KBM-7 (cell line): ENCODE measurements around the gene PPP2R2B.
A peak's percentile ranks its signal among the peaks of the same experiment; 100 is the strongest.

Experiments
- DNase-seq: peaks from one replicate; pipeline ENCODE4 v3.0.0-alpha.2; 2015
- in situ Hi-C: fragments of 300-500 bp; cut with MboI; formaldehyde crosslinking; loops from 2 replicates; pipeline ENCODE4 v1.14.3; 2020; ENCODE audit warnings: low sequenced_read_pairs, low pct_unique_long_range_greater_than_20kb, mixed read lengths

The PPP2R2B gene

GRCh38 chr5:146890066-146890465, 11.5 kb upstream of the PPP2R2B start:
- peak; percentile 59 for DNase-seq
- in situ Hi-C loops = no loop called here

GRCh38 chr5:146889169-146889568, 10.6 kb upstream of the PPP2R2B start:
- in situ Hi-C loops = no loop called here
- DNase-seq = no peak

- in situ Hi-C loops = no loop called here
Observed at GRCh38 chr5:146888351-146888978, 9.9 kb upstream of the PPP2R2B start.

GRCh38 chr5:146884066-146884626, 5.6 kb upstream of the PPP2R2B start:
- DNase-seq = no peak
- in situ Hi-C loops = no loop called here

More at GRCh38 chr5:146888351-146888978, 9.9 kb upstream of the PPP2R2B start:
- DNase-seq = no peak

GRCh38 chr5:146883511-146883910, 5.0 kb upstream of the PPP2R2B start:
- no peak for DNase-seq
- in situ Hi-C loops = no loop called here

GRCh38 chr5:146880966-146881365, 2.4 kb upstream of the PPP2R2B start:
- in situ Hi-C loops = no loop called here
- DNase-seq = peak; percentile 78

GRCh38 chr5:146877783-146878475, 628 bp downstream of the PPP2R2B start:
- in situ Hi-C loops = no loop called here
- DNase-seq = peak; percentile 44

- in situ Hi-C loops = no loop called here
- DNase-seq = no peak
Observed at GRCh38 chr5:146877178-146877681, 1.3 kb downstream of the PPP2R2B start.

- in situ Hi-C loops = no loop called here
- DNase-seq = no peak
Observed at GRCh38 chr5:146873186-146873917, 5.2 kb downstream of the PPP2R2B start.

GRCh38 chr5:146872188-146872587, 6.4 kb downstream of the PPP2R2B start:
- no peak for DNase-seq
- in situ Hi-C loops = no loop called here

GRCh38 chr5:146867996-146868708, 10.4 kb downstream of the PPP2R2B start:
- DNase-seq = no peak
- in situ Hi-C loops = no loop called here

GRCh38 chr5:146866263-146866662, 12.3 kb downstream of the PPP2R2B start:
- in situ Hi-C loops = no loop called here
- no peak for DNase-seq

- in situ Hi-C loops = no loop called here
- no peak for DNase-seq
Observed at GRCh38 chr5:146862641-146863040, 15.9 kb downstream of the PPP2R2B start.

- in situ Hi-C loops = no loop called here
- DNase-seq = no peak
Observed at GRCh38 chr5:146860213-146860893, 18.2 kb downstream of the PPP2R2B start.

GRCh38 chr5:146852089-146852488, 26.5 kb downstream of the PPP2R2B start:
- DNase-seq = no peak
- in situ Hi-C loops = no loop called here

GRCh38 chr5:146851133-146851532, 27.4 kb downstream of the PPP2R2B start:
- in situ Hi-C loops = no loop called here
- DNase-seq = no peak

- in situ Hi-C loops = no loop called here
- DNase-seq = no peak
Observed at GRCh38 chr5:146849694-146850303, 28.8 kb downstream of the PPP2R2B start.

- no peak for DNase-seq
- in situ Hi-C loops = no loop called here
Observed at GRCh38 chr5:146848133-146848532, 30.4 kb downstream of the PPP2R2B start.
